SK-N-SH treated with all-trans-retinoic acid at 6 μM for 48 hours (cell line): Measurements from ENCODE around the gene PIP5K1C.

Experiments used
- ATAC-seq: fragments of 200-7000 bp; cut with Tn5 transposase; 3 replicates; pipeline ENCODE4 v1.9.1; 2020; ENCODE audit warnings: mild to moderate bottlenecking, moderate library complexity
- ARNTL ChIP-seq: fragments of 450-650 bp; formaldehyde crosslinking; IDR thresholded peaks from 2 replicates; pipeline ENCODE4 v1.5.0; 2020; ENCODE audit warnings: low read depth, mild to moderate bottlenecking, moderate library complexity, borderline replicate concordance
- BACH2 ChIP-seq: fragments of 250-450 bp; sonication (Bioruptor Pico); IDR thresholded peaks from 2 replicates; pipeline ENCODE4 v1.9.0; 2021; ENCODE audit warnings: mild to moderate bottlenecking, borderline replicate concordance
- CREB5 ChIP-seq: fragments of 250-450 bp; sonication (Bioruptor Pico); IDR thresholded peaks from 2 replicates; pipeline ENCODE4 v1.5.1; 2020; ENCODE audit warnings: low read depth, mild to moderate bottlenecking, moderate library complexity
- CSDC2 ChIP-seq: fragments of 250-450 bp; sonication (Bioruptor Pico); IDR thresholded peaks from 2 replicates; pipeline ENCODE4 v1.5.0; 2020; ENCODE audit warnings: mild to moderate bottlenecking, moderate library complexity
- CSRNP3 ChIP-seq: fragments of 250-450 bp; sonication (Bioruptor Pico); IDR thresholded peaks from 2 replicates; pipeline ENCODE4 v1.5.1; 2021; ENCODE audit warnings: mild to moderate bottlenecking, moderate library complexity
- ESRRG ChIP-seq: fragments of 250-450 bp; sonication (Bioruptor Pico); IDR thresholded peaks from 2 replicates; pipeline ENCODE4 v1.6.1; 2021; ENCODE audit warnings: mild to moderate bottlenecking
- GLIS3 ChIP-seq: fragments of 250-450 bp; sonication (Bioruptor Pico); IDR thresholded peaks from 2 replicates; pipeline ENCODE4 v1.5.0; 2020; ENCODE audit warnings: mild to moderate bottlenecking, moderate library complexity
- ISL1 ChIP-seq: fragments of 250-450 bp; sonication (Bioruptor Pico); IDR thresholded peaks from 2 replicates; pipeline ENCODE4 v2.1.2; 2022; ENCODE audit warnings: mild to moderate bottlenecking, moderate library complexity
- OSR1 ChIP-seq: fragments of 250-450 bp; sonication (Bioruptor Pico); IDR thresholded peaks from 2 replicates; pipeline ENCODE4 v1.8.0; 2022; ENCODE audit warnings: moderate library complexity, mild to moderate bottlenecking, inconsistent platforms
- PATZ1 ChIP-seq: fragments of 250-450 bp; sonication (Bioruptor Pico); IDR thresholded peaks from 2 replicates; pipeline ENCODE4 v1.8.0; 2020; ENCODE audit warnings: mild to moderate bottlenecking, moderate library complexity, borderline replicate concordance
- POU6F1 ChIP-seq: fragments of 250-450 bp; sonication (Bioruptor Pico); IDR thresholded peaks from 2 replicates; pipeline ENCODE4 v1.8.0; 2021; ENCODE audit warnings: low read depth, mild to moderate bottlenecking, moderate library complexity, borderline replicate concordance
- PPARA ChIP-seq: fragments of 250-450 bp; sonication (Bioruptor Pico); IDR thresholded peaks from 2 replicates; pipeline ENCODE4 v1.5.0; 2020; ENCODE audit warnings: mild to moderate bottlenecking, borderline replicate concordance
- RARB ChIP-seq: fragments of 250-450 bp; sonication (Bioruptor Pico); IDR thresholded peaks from 2 replicates; pipeline ENCODE4 v1.8.0; 2021; ENCODE audit warnings: mild to moderate bottlenecking, moderate library complexity
- SNAI2 ChIP-seq: fragments of 250-450 bp; sonication (Bioruptor Pico); IDR thresholded peaks from 2 replicates; pipeline ENCODE4 v1.5.0; 2020; ENCODE audit warnings: mild to moderate bottlenecking, moderate library complexity
- TOX ChIP-seq: fragments of 250-450 bp; sonication (Bioruptor Pico); IDR thresholded peaks from 2 replicates; pipeline ENCODE4 v1.8.0; 2021; ENCODE audit warnings: mild to moderate bottlenecking, moderate library complexity, borderline replicate concordance
- TSHZ2 ChIP-seq: fragments of 250-450 bp; sonication (Bioruptor Pico); IDR thresholded peaks from 2 replicates; pipeline ENCODE4 v1.5.0; 2020; ENCODE audit warnings: mild to moderate bottlenecking, moderate library complexity
- ZC3H10 ChIP-seq: fragments of 250-450 bp; sonication (Bioruptor Pico); IDR thresholded peaks from 2 replicates; pipeline ENCODE4 v1.5.1; 2021; ENCODE audit warnings: mild to moderate bottlenecking, moderate library complexity
- ZFP3 ChIP-seq: fragments of 250-450 bp; sonication (Bioruptor Pico); IDR thresholded peaks from 2 replicates; pipeline ENCODE4 v1.5.0; 2020; ENCODE audit warnings: mild to moderate bottlenecking, moderate library complexity
- ZFP30 ChIP-seq: fragments of 450-650 bp; formaldehyde crosslinking; IDR thresholded peaks from 2 replicates; pipeline ENCODE4 v1.5.0; 2022; ENCODE audit warnings: mild to moderate bottlenecking, moderate library complexity
- ZNF70 ChIP-seq: fragments of 450-650 bp; formaldehyde crosslinking; IDR thresholded peaks from 2 replicates; pipeline ENCODE4 v1.5.0; 2020; ENCODE audit warnings: mild to moderate bottlenecking, moderate library complexity
- ZNF8 ChIP-seq: fragments of 450-650 bp; formaldehyde crosslinking; IDR thresholded peaks from 2 replicates; pipeline ENCODE4 v1.5.0; 2020; ENCODE audit warnings: mild to moderate bottlenecking, moderate library complexity

Gene PIP5K1C

GRCh38 chr19:3658870-3659745 is 41.2 kb downstream of the PIP5K1C start:
- ATAC-seq: no peak
- TF ChIP-seq TSHZ2 (CRISPR knock-in tag) (no peak), ZFP30 (no peak), OSR1 (CRISPR knock-in tag) (no peak), BACH2 (no peak)

GRCh38 chr19:3658004-3658869 is 42.0 kb downstream of the PIP5K1C start:
- no peak for TF ChIP-seq TSHZ2 (CRISPR knock-in tag)
- no peak for TF ChIP-seq PPARA (CRISPR knock-in tag)
- no peak for TF ChIP-seq CSRNP3 (CRISPR knock-in tag)
- TF ChIP-seq GLIS3 (CRISPR knock-in tag): no peak
- no peak for TF ChIP-seq CREB5 (CRISPR knock-in tag)
- TF ChIP-seq SNAI2 (CRISPR knock-in tag): no peak
- no peak for TF ChIP-seq ISL1 (CRISPR knock-in tag)
- no peak for TF ChIP-seq ZNF70 (CRISPR knock-in tag)
- TF ChIP-seq ZC3H10 (CRISPR knock-in tag): no peak
- no peak for TF ChIP-seq ARNTL (CRISPR knock-in tag)
- no peak for TF ChIP-seq CSDC2 (CRISPR knock-in tag)
- no peak for TF ChIP-seq ZFP3 (CRISPR knock-in tag)
- TF ChIP-seq ZNF8 (CRISPR knock-in tag): no peak
- TF ChIP-seq TOX (CRISPR knock-in tag): no peak
- TF ChIP-seq, all 23 proteins: peak for 0
- no peak for ATAC-seq

GRCh38 chr19:3657395-3657769 is 42.9 kb downstream of the PIP5K1C start:
- ATAC-seq: no peak
- TF ChIP-seq PPARA (CRISPR knock-in tag) (no peak), ZNF8 (CRISPR knock-in tag) (no peak), ZNF70 (CRISPR knock-in tag) (no peak), GLIS3 (CRISPR knock-in tag) (no peak), SNAI2 (CRISPR knock-in tag) (no peak), CREB5 (CRISPR knock-in tag) (no peak), POU6F1 (no peak), RARB (CRISPR knock-in tag) (no peak), ARNTL (CRISPR knock-in tag) (no peak), PATZ1 (CRISPR knock-in tag) (no peak), ESRRG (CRISPR knock-in tag) (no peak), ZC3H10 (CRISPR knock-in tag) (no peak), ISL1 (CRISPR knock-in tag) (no peak), TOX (CRISPR knock-in tag) (no peak), BACH2 (no peak), OSR1 (CRISPR knock-in tag) (no peak)
